Measurements from ENCODE around the gene MGA. TPM values are rescaled to one million over a fixed set of nuclear protein-coding genes. Genes with fewer than 3 reads are reported as not detected.

MGA gene
- total RNA-seq, 1 experiment from 2014 or later = 18.4 TPM

GRCh38 chr15:41782371-41783282 lies 122.4 kb downstream of the MGA start:
- DNase-seq (ENCODE audit: low read depth) = peak; percentile 50

- DNase-seq (ENCODE audit: low read depth) = no peak
Observed at GRCh38 chr15:41783296-41783695, 123.1 kb downstream of the MGA start.

- no peak for DNase-seq (ENCODE audit: low read depth)
Observed at GRCh38 chr15:41788262-41788661, 128.1 kb downstream of the MGA start.

- no peak for DNase-seq (ENCODE audit: low read depth)
Observed at GRCh38 chr15:41789236-41789635, 129.0 kb downstream of the MGA start.

- DNase-seq (ENCODE audit: low read depth) = no peak
Observed at GRCh38 chr15:41789662-41790061, 129.5 kb downstream of the MGA start.

- DNase-seq (ENCODE audit: low read depth) = no peak
Observed at GRCh38 chr15:41790169-41790568, 130.0 kb downstream of the MGA start.

GRCh38 chr15:41790756-41791546 lies 130.7 kb downstream of the MGA start:
- peak; percentile 85 for DNase-seq (ENCODE audit: low read depth)

- DNase-seq (ENCODE audit: low read depth) = no peak
Observed at GRCh38 chr15:41791547-41791937, 131.3 kb downstream of the MGA start.

- DNase-seq (ENCODE audit: low read depth) = peak; percentile 78
Observed at GRCh38 chr15:41792000-41792637, 131.9 kb downstream of the MGA start.

- DNase-seq (ENCODE audit: low read depth) = no peak
Observed at GRCh38 chr15:41794081-41794480, 133.9 kb downstream of the MGA start.

GRCh38 chr15:41795996-41796856 lies 136.0 kb downstream of the MGA start:
- DNase-seq (ENCODE audit: low read depth) = no peak

- no peak for DNase-seq (ENCODE audit: low read depth)
Observed at GRCh38 chr15:41797201-41797944, 137.2 kb downstream of the MGA start.

- no peak for DNase-seq (ENCODE audit: low read depth)
Observed at GRCh38 chr15:41798607-41799487, 138.6 kb downstream of the MGA start.

- no peak for DNase-seq (ENCODE audit: low read depth)
Observed at GRCh38 chr15:41799488-41799805, 139.2 kb downstream of the MGA start.

GRCh38 chr15:41801185-41801584 lies 141.0 kb downstream of the MGA start:
- no peak for DNase-seq (ENCODE audit: low read depth)

GRCh38 chr15:41801850-41802455 lies 141.7 kb downstream of the MGA start:
- peak; percentile 29 for DNase-seq (ENCODE audit: low read depth)

GRCh38 chr15:41804361-41804760 lies 144.2 kb downstream of the MGA start:
- DNase-seq (ENCODE audit: low read depth) = no peak

GRCh38 chr15:41804916-41805666 lies 144.9 kb downstream of the MGA start:
- no peak for DNase-seq (ENCODE audit: low read depth)
